ENCODE results near the gene LMTK3. TPM values are rescaled to one million over a fixed set of nuclear protein-coding genes. Genes with fewer than 3 reads are reported as not detected.
A peak's percentile ranks its signal among the peaks of the same experiment; 100 is the strongest.

The LMTK3 gene
- total and polyA plus RNA-seq, 2 of the 13 experiments (the other 11 are each of a cell fraction or from before 2014, with no cell fraction given) = 0.18 to 0.29 TPM

DNA sequence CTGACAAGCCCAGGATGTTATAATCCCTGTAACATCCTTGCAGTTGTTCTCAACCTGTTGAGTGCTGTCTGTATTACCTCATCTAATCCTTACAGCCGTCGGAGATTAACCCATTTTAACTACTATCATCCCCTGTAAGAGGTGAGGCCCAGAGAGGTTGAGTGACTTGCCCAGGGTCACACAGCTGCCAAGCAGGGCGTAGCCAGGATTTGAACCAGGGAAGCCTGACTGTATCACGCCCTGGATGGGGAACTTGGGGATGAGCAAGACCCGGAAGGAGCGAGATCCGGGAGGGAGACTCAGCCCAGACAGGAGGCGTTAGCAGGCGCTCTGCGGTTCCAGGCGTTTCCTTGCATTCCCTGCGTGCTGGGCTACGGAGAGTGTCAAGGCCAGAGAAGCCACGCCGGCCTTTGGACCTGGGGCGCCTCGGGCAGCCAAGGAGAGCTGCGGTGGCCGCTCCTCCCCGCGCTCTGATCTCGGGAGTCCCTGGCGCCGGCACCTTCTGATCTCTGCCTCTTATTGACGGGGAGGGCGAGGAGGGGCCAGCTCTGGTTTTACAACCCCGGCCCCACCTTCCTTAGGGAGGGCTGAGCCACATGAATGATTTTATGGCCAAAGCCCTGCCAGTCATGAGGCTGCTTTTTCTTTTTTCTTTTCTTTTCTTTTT is 46.5 kb upstream of the LMTK3 start (continued):
- TF ChIP-seq KDM4B (CRISPR knock-in tag; IDR thresholded peaks at IDR 0.05) (peak; percentile 87), ZNF552 (CRISPR knock-in tag; IDR thresholded peaks at IDR 0.05; ENCODE audit: borderline replicate concordance) (peak; percentile 46; the same call in 1 of the 2 replicates), FOXO4 (CRISPR knock-in tag; conservative IDR thresholded peaks at IDR 0.05) (no peak), GABPB1 (CRISPR knock-in tag; IDR thresholded peaks at IDR 0.05) (peak; percentile 79; the same call in 1 of the 2 replicates), ZGPAT (CRISPR knock-in tag; IDR thresholded peaks at IDR 0.05) (peak; percentile 98), CREB3 (CRISPR knock-in tag; IDR thresholded peaks at IDR 0.05) (no peak), GATAD1 (CRISPR knock-in tag; IDR thresholded peaks at IDR 0.05) (peak; percentile 57; the same call in 1 of the 2 replicates), PHB2 (IDR thresholded peaks at IDR 0.05; ENCODE audit: partially characterized antibody) (no peak), THAP8 (CRISPR knock-in tag; IDR thresholded peaks at IDR 0.05; ENCODE audit: borderline replicate concordance) (no peak), ZNF180 (CRISPR knock-in tag; IDR thresholded peaks at IDR 0.05; ENCODE audit: borderline replicate concordance, low read depth) (no peak), ZNF296 (CRISPR knock-in tag; conservative IDR thresholded peaks at IDR 0.05) (no peak), SCMH1 (CRISPR knock-in tag; IDR thresholded peaks at IDR 0.05; ENCODE audit: borderline replicate concordance) (no peak), KLF9 (CRISPR knock-in tag; IDR thresholded peaks at IDR 0.05; ENCODE audit: low read depth) (no peak), ZNF124 (CRISPR knock-in tag; IDR thresholded peaks at IDR 0.05) (0 out of 2 replicates have a peak, but pooled peaks have one; percentile 47), ZFP62 (CRISPR knock-in tag; IDR thresholded peaks at IDR 0.05) (no peak), ZNF260 (CRISPR knock-in tag; IDR thresholded peaks at IDR 0.05; ENCODE audit: borderline replicate concordance, low read depth) (no peak), ZNF652 (CRISPR knock-in tag; IDR thresholded peaks at IDR 0.05; ENCODE audit: borderline replicate concordance, low read depth) (no peak; the same call in 1 of the 2 replicates), RFXAP (CRISPR knock-in tag; IDR thresholded peaks at IDR 0.05; ENCODE audit: borderline replicate concordance) (peak; percentile 79; the same call in 1 of the 2 replicates), XBP1 (CRISPR knock-in tag; IDR thresholded peaks at IDR 0.05) (no peak), HOXD1 (CRISPR knock-in tag; IDR thresholded peaks at IDR 0.05) (peak; percentile 90), SALL1 (CRISPR knock-in tag; IDR thresholded peaks at IDR 0.05) (peak; percentile 96), HNF4A (CRISPR knock-in tag; IDR thresholded peaks at IDR 0.05) (peak; percentile 100), ZC3H13 (CRISPR knock-in tag; IDR thresholded peaks at IDR 0.05) (no peak), RAD21 (CRISPR knock-in tag; IDR thresholded peaks at IDR 0.05) (peak; percentile 61), NCOR1 (IDR thresholded peaks at IDR 0.05; ENCODE audit: borderline replicate concordance, low read length) (peak; percentile 91)
- TF ChIP-seq, protein P1, sequence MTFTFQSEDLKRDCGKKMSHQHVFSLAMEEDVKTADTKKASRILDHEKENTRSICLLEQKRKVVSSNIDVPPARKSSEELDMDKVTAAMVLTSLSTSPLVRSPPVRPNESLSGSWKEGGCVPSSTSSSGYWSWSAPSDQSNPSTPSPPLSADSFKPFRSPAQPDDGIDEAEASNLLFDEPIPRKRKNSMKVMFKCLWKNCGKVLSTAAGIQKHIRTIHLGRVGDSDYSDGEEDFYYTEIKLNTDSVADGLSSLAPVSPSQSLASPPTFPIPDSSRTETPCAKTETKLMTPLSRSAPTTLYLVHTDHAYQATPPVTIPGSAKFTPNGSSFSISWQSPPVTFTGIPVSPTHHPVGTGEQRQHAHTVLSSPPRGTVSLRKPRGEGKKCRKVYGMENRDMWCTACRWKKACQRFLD (CRISPR knock-in tag; IDR thresholded peaks at IDR 0.05; ENCODE audit: borderline replicate concordance) = 0 out of 2 replicates have a peak, but pooled peaks have one; percentile 53

Data from HepG2 (cell line).